OCI-LY1 (cell line): ENCODE data around the gene ABCB8.
A peak's percentile ranks its signal among the peaks of the same experiment; 100 is the strongest.

Experiments used
- H2AFZ ChIP-seq: fragments of 200-600 bp; sonication (generic), shearing (Covaris generic); 2 replicates; pipeline ENCODE4 v1.6.0; 2014; ENCODE audit warnings: antibody characterized with exemption, mild to moderate bottlenecking, low read length
- H3F3A ChIP-seq: fragments of 200-600 bp; sonication (generic), shearing (Covaris generic); 2 replicates; pipeline ENCODE4 v1.6.0; 2014; ENCODE audit warnings: mild to moderate bottlenecking, antibody characterized with exemption, low read length, moderate library complexity; ENCODE audit not compliant: insufficient read depth
- H3K27ac ChIP-seq: fragments of 200-600 bp; sonication (generic); 2 replicates; pipeline ENCODE4 v1.5.1; 2014; ENCODE audit warnings: low read length, mixed run types, mild to moderate bottlenecking, low read depth; ENCODE audit not compliant: poor library complexity, severe bottlenecking
- H3K27me3 ChIP-seq: fragments of 200-600 bp; sonication (generic); 2 replicates; pipeline ENCODE4 v1.6.0; 2014; ENCODE audit warnings: antibody characterized with exemption, mild to moderate bottlenecking, low read length, moderate library complexity; ENCODE audit not compliant: insufficient read depth
- H3K36me3 ChIP-seq: fragments of 200-600 bp; sonication (generic); 2 replicates; pipeline ENCODE4 v1.6.1; 2014; ENCODE audit warnings: mild to moderate bottlenecking, antibody characterized with exemption, low read length, moderate library complexity, mixed read lengths; ENCODE audit not compliant: insufficient read depth
- H3K4me1 ChIP-seq: fragments of 200-600 bp; sonication (generic); 2 replicates; pipeline ENCODE4 v1.5.1; 2014; ENCODE audit warnings: mild to moderate bottlenecking, low read length, moderate library complexity; ENCODE audit not compliant: insufficient read depth, severe bottlenecking
- H3K4me2 ChIP-seq: fragments of 200-600 bp; sonication (generic), shearing (Covaris generic); 2 replicates; pipeline ENCODE4 v1.6.1; 2014; ENCODE audit warnings: low read length
- H3K4me3 ChIP-seq: fragments of 200-600 bp; sonication (generic); 2 replicates; pipeline ENCODE4 v1.5.1; 2014; ENCODE audit warnings: low read length, low read depth, mild to moderate bottlenecking, mixed read lengths; ENCODE audit not compliant: poor library complexity, severe bottlenecking
- H3K79me2 ChIP-seq: fragments of 200-600 bp; shearing (Covaris generic); 2 replicates; pipeline ENCODE4 v1.6.1; 2016; ENCODE audit warnings: mixed run types, low read length, mixed read lengths; ENCODE audit not compliant: insufficient read depth
- H3K9ac ChIP-seq: fragments of 200-600 bp; sonication (generic), shearing (Covaris generic); 2 replicates; pipeline ENCODE4 v1.6.1; 2014; ENCODE audit warnings: mild to moderate bottlenecking, low read length, mixed read lengths
- H3K9me2 ChIP-seq: fragments of 200-600 bp; sonication (generic), shearing (Covaris generic); 2 replicates; pipeline ENCODE4 v1.6.1; 2014; ENCODE audit warnings: low read depth, mild to moderate bottlenecking, low read length, mixed read lengths
- H3K9me3 ChIP-seq: fragments of 200-600 bp; shearing (Covaris generic); 2 replicates; pipeline ENCODE4 v1.6.1; 2014; ENCODE audit warnings: low read length, mixed read lengths
- H4K20me1 ChIP-seq: fragments of 200-600 bp; sonication (generic), shearing (Covaris generic); 2 replicates; pipeline ENCODE4 v1.6.0; 2016; ENCODE audit warnings: mild to moderate bottlenecking, low read length; ENCODE audit not compliant: insufficient read depth
- EZH2 ChIP-seq: fragments of 200-600 bp; sonication (generic), shearing (Covaris generic); IDR thresholded peaks from 2 replicates; pipeline ENCODE4 v1.8.0; 2017; ENCODE audit warnings: borderline replicate concordance, mixed run types, mild to moderate bottlenecking, antibody characterized with exemption, low read length, moderate library complexity, mixed read lengths
- TF ChIP-seq, protein P1 (sequence below): fragments of 200-600 bp; sonication (generic), shearing (Covaris generic); IDR thresholded peaks from 2 replicates; pipeline ENCODE4 v1.5.1; 2017; ENCODE audit warnings: mild to moderate bottlenecking, antibody characterized with exemption, low read length, moderate library complexity, mixed read lengths

Gene ABCB8

DNA sequence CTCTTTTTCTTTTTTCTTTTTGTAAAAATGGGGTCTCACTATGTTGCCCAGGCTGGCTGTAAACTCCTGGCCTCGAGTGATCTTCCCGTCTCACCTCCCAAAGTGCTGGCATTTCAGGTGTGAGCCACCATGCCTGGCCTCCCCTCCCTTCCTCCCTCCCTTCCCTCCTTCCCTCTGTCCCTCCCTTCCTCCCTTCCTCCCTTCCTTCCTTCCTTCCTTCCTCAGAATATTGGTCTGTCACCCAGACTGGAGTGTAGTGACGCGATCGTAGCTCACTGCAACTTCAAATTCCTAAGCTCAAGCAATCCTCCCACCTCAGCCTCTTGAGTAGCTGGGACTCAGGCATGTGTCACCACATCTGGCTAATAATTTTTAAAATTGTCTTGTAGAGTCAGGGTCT is 66.4 kb downstream of the ABCB8 start:
- no peaks in the 10 kb centered on the region for H3K36me3 ChIP-seq
- H3K9me2 ChIP-seq: no peaks in the 10 kb centered on the region
- H3K9me3 ChIP-seq: no peaks in the 10 kb centered on the region
- no peak overlapping the region for H3K4me2 ChIP-seq
- no peak overlapping the region for H3K4me3 ChIP-seq
- no peaks in the 10 kb centered on the region for H4K20me1 ChIP-seq
- no peaks in the 10 kb centered on the region for H3K79me2 ChIP-seq
- H2AFZ ChIP-seq: no peak overlapping the region
- no peak overlapping the region for H3K9ac ChIP-seq
- H3K27me3 ChIP-seq: no peaks in the 10 kb centered on the region; the same call in 1 of the 2 replicates
- no peak overlapping the region for H3K27ac ChIP-seq
- TF ChIP-seq EZH2: no peak
- TF ChIP-seq, protein P1, sequence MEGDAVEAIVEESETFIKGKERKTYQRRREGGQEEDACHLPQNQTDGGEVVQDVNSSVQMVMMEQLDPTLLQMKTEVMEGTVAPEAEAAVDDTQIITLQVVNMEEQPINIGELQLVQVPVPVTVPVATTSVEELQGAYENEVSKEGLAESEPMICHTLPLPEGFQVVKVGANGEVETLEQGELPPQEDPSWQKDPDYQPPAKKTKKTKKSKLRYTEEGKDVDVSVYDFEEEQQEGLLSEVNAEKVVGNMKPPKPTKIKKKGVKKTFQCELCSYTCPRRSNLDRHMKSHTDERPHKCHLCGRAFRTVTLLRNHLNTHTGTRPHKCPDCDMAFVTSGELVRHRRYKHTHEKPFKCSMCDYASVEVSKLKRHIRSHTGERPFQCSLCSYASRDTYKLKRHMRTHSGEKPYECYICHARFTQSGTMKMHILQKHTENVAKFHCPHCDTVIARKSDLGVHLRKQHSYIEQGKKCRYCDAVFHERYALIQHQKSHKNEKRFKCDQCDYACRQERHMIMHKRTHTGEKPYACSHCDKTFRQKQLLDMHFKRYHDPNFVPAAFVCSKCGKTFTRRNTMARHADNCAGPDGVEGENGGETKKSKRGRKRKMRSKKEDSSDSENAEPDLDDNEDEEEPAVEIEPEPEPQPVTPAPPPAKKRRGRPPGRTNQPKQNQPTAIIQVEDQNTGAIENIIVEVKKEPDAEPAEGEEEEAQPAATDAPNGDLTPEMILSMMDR: no peak
- peaks cover 7% of the 10 kb centered on the region for H3K4me1 ChIP-seq
- H3F3A ChIP-seq: no peaks in the 10 kb centered on the region

DNA sequence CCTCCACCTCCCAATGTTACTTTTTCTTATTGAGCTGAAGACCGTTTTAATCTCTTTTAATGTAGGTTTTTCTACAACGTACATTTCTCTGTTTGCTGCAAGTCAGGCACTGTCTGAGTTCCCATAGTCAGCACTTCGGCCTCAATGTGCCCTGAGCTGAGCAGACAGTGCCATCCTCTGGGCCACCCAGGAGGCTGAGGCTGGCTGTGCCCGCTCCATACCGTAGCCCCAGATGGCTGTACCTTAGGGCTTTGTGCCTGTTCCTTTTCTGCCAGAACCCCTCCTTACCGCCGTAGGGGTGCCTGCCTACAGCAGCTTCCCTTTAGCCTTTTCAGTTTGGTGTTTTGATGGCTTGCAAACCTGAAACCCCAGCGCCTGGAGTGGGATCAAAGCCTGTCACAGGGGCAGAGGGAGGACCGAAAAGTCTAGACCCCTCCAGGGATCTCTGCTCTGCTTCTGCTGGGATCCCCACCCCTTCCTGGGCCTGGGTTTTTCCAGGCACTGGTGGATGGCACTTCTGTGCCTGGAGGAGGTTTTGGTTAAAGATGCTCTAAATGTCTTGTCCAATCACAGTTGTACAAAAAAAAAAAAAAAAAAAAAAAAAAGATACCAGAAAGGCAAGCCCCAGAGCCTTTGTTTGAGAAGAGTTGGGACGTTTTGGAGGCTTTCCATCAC is 67.0 kb downstream of the ABCB8 start:
- no peak overlapping the region for H3K4me3 ChIP-seq
- H3K9me3 ChIP-seq: no peaks in the 10 kb centered on the region
- no peaks in the 10 kb centered on the region for H3K79me2 ChIP-seq
- H3F3A ChIP-seq: no peaks in the 10 kb centered on the region
- no peaks in the 10 kb centered on the region for H3K27me3 ChIP-seq
- no peak for TF ChIP-seq EZH2
- TF ChIP-seq, protein P1: peak; percentile 34; the same call in 1 of the 2 replicates
- no peak overlapping the region for H2AFZ ChIP-seq
- H4K20me1 ChIP-seq: no peaks in the 10 kb centered on the region
- H3K27ac ChIP-seq: no peak overlapping the region
- H3K4me2 ChIP-seq: no peak overlapping the region
- no peak overlapping the region for H3K9ac ChIP-seq
- H3K4me1 ChIP-seq: peaks cover 7% of the 10 kb centered on the region
- H3K9me2 ChIP-seq: no peaks in the 10 kb centered on the region
- H3K36me3 ChIP-seq: no peaks in the 10 kb centered on the region

DNA sequence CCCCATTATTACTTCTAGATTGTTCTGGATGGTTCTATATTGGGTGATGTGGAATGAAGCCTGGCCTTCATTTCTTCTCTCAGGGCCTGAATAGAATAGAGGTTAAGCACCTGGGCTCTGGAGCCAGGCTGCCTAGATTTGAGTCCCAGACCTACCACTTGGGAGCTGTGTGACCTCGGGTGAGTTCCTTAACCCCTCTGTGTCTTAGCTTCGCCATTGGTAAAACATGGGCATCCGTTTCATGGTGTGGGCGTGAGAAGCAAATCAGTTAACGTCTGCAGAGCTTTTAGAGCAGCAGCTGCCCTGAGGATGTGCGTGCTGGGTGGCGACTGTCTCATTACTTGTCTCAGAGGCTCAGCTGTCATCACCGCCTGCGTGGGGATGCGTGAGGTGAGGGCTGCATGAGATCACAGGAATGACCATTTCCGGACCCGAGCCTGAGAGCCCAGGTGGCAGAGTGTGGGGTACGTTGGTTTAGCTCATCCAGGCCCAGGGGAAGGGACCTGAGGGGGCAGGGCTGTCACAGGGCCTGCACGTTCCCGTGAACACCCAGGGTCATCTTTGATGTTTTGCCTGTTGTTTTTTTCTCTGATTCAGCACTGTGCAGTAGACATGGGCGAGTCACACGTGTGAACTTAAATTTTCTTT is 67.7 kb downstream of the ABCB8 start:
- no peaks in the 10 kb centered on the region for H3K36me3 ChIP-seq
- no peaks in the 10 kb centered on the region for H3K27me3 ChIP-seq
- H3K9ac ChIP-seq: no peak overlapping the region
- no peak overlapping the region for H3K27ac ChIP-seq
- no peaks in the 10 kb centered on the region for H3K79me2 ChIP-seq
- H3K4me1 ChIP-seq: peaks cover 7% of the 10 kb centered on the region
- peak overlapping the region; percentile 37; the same call in 1 of the 2 replicates for H3K4me2 ChIP-seq
- TF ChIP-seq, protein P1: no peak
- no peak for TF ChIP-seq EZH2
- no peaks in the 10 kb centered on the region for H3K9me2 ChIP-seq
- no peaks in the 10 kb centered on the region for H3F3A ChIP-seq
- H3K9me3 ChIP-seq: no peaks in the 10 kb centered on the region
- no peak overlapping the region for H2AFZ ChIP-seq
- no peak overlapping the region for H3K4me3 ChIP-seq
- H4K20me1 ChIP-seq: no peaks in the 10 kb centered on the region
